Measurements from ENCODE around the gene FAM236C. TPM values are rescaled to one million over a fixed set of nuclear protein-coding genes. Genes with fewer than 3 reads are reported as not detected.
"Not testable (repeated sequence)": the region's sequence is repeated elsewhere in the genome, so short reads cannot be mapped to it uniquely, and the experiment has no call there.

FAM236C gene
- total RNA-seq (2021; fragmentation: NEBNext Ultra II Directional; extraction: Animal tissue kit (Norgen Biotek cat#: 25700)): not detected
- long read RNA-seq: 0 reads

DNA sequence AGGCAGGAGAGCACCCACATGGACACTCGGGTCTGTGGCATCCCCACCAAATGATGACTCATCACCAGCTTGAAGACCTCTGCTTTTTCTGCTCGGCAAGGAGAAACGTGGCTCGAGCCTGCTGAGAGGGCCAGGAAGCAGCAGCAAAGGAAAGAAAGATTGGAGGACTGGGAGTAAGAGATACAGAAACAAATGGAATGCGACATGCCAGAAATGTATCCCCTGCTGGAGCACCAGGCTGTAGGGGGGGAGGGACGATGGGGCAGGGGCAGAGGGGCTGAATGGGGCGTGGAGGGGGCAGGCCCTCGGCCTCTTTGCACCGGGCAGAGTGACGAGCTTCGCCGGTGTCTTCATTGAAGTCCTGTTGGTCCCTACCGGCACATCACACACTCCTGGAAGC is at the start of gene FAM236C:
Gene FAM236C, plus strand, starts transcription at position 301 of the 400 bp plus-strand sequence. CDS start 100 bp downstream, outside the sequence.
- not testable (repeated sequence) for DNase-seq; H3K4me3 Mint-ChIP-seq; H3K27me3 Mint-ChIP-seq (ENCODE audit: insufficient read depth); H3K9me3 Mint-ChIP-seq; H3K27ac Mint-ChIP-seq; H3K36me3 Mint-ChIP-seq (ENCODE audit: low read depth); H3K4me1 Mint-ChIP-seq (ENCODE audit: low read depth)

DNA sequence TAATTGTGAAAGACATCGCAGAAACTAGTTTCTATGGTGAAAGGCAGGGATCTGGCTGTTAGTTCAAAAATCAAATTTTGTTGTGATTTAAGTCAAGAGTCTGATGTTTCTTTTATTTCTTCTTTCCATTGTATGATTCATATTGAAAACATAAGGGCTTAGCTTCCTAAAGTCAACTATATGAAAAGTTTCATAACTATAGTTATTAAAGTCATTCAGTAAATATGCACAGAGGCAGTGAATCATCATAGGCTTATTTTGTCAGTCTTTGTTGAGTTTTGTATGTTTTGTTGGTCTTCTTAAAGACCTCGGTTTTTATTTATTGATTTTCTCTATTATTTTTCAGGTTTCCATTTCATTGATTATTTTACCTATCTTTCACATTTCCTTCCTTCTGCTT is 29.5 kb upstream of the FAM236C start:
- H3K27ac Mint-ChIP-seq; H3K9me3 Mint-ChIP-seq; H3K4me1 Mint-ChIP-seq (ENCODE audit: low read depth); H3K27me3 Mint-ChIP-seq (ENCODE audit: insufficient read depth); H3K4me3 Mint-ChIP-seq; H3K36me3 Mint-ChIP-seq (ENCODE audit: low read depth); DNase-seq: not testable (repeated sequence)

DNA sequence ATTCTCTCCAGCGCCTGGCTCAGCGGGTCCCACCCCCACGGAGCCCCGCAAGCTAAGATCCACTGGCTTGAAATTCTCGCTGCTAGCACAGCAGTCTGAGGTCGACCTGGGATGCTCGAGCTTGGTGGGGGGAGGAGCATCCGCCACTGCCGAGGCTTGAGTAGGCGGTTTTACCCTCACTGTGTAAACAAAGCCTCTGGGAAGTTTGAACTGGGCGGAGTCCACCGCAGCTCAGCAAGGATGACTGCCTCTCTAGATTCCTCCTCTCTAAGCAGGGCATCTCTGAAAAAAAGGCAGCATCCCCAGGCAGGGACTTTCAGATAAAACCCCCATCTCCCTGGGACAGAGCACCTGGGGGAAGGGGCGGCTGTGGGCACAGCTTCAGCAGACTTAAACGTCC is 22.7 kb upstream of the FAM236C start:
- not testable (repeated sequence) for H3K36me3 Mint-ChIP-seq (ENCODE audit: low read depth); DNase-seq; H3K9me3 Mint-ChIP-seq; H3K27me3 Mint-ChIP-seq (ENCODE audit: insufficient read depth); H3K4me1 Mint-ChIP-seq (ENCODE audit: low read depth); H3K27ac Mint-ChIP-seq; H3K4me3 Mint-ChIP-seq

DNA sequence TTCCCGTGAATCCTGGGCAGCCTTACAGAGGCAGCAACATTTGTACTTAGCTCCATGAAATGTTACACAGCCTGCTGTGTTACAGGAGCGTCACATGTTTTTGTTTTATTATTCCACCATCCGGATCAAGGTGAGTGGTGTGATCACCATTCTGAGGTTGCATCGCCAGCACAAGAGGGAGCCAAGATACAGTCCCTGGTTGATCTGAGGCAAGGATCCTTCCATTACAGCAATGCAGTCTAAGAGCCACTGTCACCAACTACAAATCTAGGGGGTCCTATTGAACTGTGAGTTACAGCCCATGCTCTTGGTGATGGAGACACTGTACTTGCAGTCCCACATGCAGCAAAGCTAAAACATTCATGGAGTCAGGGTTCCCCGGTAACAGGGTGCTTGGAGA is 3.7 kb downstream of the FAM236C start:
- H3K4me1 Mint-ChIP-seq (ENCODE audit: low read depth); H3K36me3 Mint-ChIP-seq (ENCODE audit: low read depth); H3K27ac Mint-ChIP-seq; DNase-seq; H3K4me3 Mint-ChIP-seq; H3K27me3 Mint-ChIP-seq (ENCODE audit: insufficient read depth); H3K9me3 Mint-ChIP-seq: not testable (repeated sequence)

DNA sequence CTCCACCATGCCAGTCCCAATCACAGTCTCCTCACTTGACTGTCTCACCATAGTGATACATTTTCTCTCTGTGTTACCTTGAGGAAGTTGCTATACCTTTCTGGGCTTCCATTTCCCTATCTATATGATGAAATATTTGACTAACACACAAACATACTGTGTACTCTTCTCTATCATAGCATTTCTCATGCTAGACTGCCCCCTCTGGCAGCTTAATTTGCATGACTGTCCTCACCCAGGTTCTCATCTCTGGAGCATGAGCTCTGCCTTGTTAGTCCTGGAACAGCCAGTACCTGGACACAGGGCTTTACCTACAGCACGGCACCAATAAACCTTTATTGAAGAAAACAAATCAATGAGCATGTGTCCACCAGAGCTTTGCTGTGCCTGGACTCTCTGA is 19.9 kb downstream of the FAM236C start:
- not testable (repeated sequence) for DNase-seq; H3K27ac Mint-ChIP-seq; H3K9me3 Mint-ChIP-seq; H3K27me3 Mint-ChIP-seq (ENCODE audit: insufficient read depth); H3K36me3 Mint-ChIP-seq (ENCODE audit: low read depth); H3K4me3 Mint-ChIP-seq; H3K4me1 Mint-ChIP-seq (ENCODE audit: low read depth)

DNA sequence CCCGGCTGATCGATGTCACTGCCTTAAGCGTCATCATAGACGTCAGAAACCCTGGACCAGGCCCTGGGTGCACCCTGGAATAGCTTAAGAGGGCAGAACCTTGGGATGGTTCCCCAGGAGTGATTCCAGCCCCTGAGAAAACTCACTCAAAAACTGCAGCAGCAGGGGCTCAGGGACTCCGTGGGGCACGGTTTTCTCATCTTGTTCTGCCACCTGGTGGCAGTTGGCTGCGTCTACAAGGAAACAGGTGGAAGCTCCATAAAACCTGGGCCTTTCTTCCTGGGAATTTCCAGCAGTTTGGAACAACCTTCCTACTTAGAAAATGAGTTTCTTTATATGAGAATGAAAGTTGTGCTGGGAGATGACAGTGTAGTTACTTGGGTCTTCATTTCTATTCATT is 24.0 kb downstream of the FAM236C start:
- H3K27ac Mint-ChIP-seq; H3K4me3 Mint-ChIP-seq; DNase-seq; H3K36me3 Mint-ChIP-seq (ENCODE audit: low read depth); H3K9me3 Mint-ChIP-seq; H3K27me3 Mint-ChIP-seq (ENCODE audit: insufficient read depth); H3K4me1 Mint-ChIP-seq (ENCODE audit: low read depth): not testable (repeated sequence)

DNA sequence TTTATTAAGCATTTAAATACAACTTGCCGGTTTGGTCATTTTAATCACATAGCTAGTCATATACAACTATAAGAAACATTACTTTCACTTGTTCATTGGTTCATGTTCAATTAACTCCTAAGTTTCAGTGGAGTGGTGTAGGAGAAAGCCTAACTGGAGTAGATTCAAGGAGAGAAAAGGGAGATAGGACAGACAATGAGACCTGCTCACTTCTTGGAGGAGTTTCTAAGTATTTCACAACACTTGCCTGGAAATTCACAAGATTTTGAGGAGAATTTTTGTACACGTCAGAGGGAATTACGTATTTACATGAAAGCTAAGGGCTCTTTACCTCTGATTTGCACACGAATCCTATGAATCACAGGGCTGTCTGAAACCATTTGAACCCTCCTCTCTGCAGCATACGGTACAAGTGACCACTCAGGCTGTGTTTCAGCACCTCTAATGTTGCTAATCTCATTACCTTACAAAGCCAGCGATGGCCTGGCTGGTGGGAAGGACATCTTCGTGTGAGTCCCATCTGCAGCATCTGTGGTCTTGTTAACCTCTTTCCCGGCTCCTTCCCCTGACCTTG is 24.6 kb downstream of the FAM236C start:
- not testable (repeated sequence) for H3K36me3 Mint-ChIP-seq (ENCODE audit: low read depth); H3K27ac Mint-ChIP-seq

DNA sequence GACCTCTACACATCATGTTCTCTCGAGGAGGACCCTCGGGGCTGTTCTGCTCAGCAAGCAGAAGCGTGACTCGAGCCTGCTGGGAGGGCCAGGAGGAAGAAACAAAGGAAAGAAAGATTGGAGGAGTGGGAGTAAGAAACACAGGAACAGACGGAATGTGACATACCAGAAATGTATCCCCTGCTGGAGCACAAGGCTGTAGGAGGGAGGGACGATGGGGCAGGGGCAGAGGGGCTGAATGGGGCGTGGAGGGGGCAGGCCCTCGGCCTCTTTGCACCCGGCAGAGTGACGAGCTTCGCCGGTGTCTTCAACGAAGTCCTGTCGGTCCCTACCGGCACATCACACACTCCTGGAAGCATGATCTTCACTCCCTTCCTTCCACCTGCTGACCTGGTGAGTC is 25.5 kb downstream of the FAM236C start, which contains the start of gene FAM236A:
Gene FAM236A, plus strand, starts transcription at position 301 of the 400 bp plus-strand sequence. Its CDS starts 57 bp downstream, at position 358.
- not testable (repeated sequence) for H3K36me3 Mint-ChIP-seq (ENCODE audit: low read depth); H3K27ac Mint-ChIP-seq; H3K9me3 Mint-ChIP-seq; H3K4me3 Mint-ChIP-seq; H3K27me3 Mint-ChIP-seq (ENCODE audit: insufficient read depth); H3K4me1 Mint-ChIP-seq (ENCODE audit: low read depth); DNase-seq

More for the DNA sequence above, 24.6 kb downstream of the FAM236C start:
- H3K4me3 Mint-ChIP-seq; H3K9me3 Mint-ChIP-seq; H3K27me3 Mint-ChIP-seq (ENCODE audit: insufficient read depth); H3K4me1 Mint-ChIP-seq (ENCODE audit: low read depth); DNase-seq: not testable (repeated sequence)

DNA sequence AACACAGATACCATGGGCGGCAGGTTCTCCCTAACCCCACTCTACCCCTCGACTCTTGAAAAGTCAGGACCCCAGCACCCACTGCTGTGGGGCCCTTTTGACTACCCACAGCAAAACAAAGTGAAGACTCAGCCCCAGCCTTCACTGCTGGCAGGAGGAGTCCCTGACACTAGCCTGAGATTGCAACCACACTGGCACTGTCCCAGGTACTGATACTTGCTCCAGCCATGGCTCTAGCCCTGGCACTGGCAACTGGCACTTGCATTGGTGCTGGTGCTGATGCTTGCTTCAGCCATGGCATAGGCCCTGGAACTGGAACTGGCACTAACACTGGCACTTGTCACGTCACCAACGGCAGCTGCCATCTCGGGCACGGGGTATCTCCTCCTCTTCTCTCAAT is 29.9 kb downstream of the FAM236C start:
- H3K4me1 Mint-ChIP-seq (ENCODE audit: low read depth); H3K36me3 Mint-ChIP-seq (ENCODE audit: low read depth); H3K27me3 Mint-ChIP-seq (ENCODE audit: insufficient read depth); H3K27ac Mint-ChIP-seq; H3K9me3 Mint-ChIP-seq; DNase-seq; H3K4me3 Mint-ChIP-seq: not testable (repeated sequence)

DNA sequence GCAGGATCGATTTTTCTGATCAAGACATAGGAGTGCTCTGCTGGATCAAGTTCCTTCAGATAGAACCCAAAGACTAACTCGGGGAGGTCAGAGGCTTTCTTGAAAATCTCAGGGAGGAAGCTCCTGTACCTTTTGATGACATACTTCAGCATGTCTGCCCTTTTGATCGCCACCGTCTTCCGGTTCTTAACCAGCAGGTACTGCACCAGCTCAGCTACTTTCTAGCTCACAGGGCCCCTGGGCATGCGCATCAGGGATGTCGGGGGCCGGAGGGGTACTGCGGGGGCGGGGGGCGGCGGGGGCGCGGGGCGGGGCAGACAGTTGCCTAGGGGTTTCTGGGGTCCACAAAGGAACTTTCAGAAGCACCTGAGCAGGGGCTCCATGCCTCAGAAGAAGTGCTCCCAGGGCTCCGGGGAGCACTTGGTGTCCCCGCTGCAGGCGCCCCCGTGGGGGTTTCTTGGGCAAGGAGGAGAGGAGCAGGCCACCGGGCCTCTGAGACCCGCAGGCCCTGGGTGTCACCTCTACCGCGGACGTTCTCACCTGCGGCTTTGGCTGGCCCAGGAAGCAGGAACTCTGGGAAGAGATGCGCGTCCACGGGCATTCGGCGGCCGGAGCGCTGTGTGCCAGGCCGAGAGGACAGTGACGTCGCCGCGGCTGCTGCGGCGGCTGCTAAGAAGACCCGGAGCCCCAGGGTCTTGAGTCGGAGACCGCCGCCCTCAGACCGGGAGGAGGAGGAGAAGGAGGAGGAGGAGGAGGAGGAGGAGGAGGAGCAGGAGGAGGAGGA is 30.8 kb downstream of the FAM236C start:
- not testable (repeated sequence) for H3K4me3 Mint-ChIP-seq; H3K27me3 Mint-ChIP-seq (ENCODE audit: insufficient read depth); DNase-seq; H3K9me3 Mint-ChIP-seq; H3K36me3 Mint-ChIP-seq (ENCODE audit: low read depth); H3K27ac Mint-ChIP-seq; H3K4me1 Mint-ChIP-seq (ENCODE audit: low read depth)

DNA sequence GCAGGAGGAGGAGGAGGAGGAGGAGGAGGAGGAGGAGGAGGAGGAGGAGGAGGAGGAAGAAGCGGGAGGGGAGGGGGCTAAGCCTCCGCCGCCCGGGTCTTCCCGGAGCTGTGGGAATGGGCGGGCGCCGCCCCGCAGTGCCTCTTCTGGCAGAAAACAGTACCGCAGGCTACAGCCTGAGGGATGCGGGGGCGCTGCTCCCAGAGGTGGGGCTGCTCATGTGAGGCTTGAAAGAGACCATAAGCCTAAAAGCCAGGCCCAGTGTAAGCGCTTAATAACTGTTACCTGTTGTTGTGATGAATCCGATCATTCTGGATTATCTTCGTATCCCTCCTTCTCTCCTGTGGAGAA is 31.4 kb downstream of the FAM236C start, which contains the start of gene DMRTC1:
Gene DMRTC1, minus strand, starts transcription at position 19 of the 351 bp plus-strand sequence. CDS start 68,143 bp downstream, outside the sequence.
- not testable (repeated sequence) for H3K4me1 Mint-ChIP-seq (ENCODE audit: low read depth); H3K4me3 Mint-ChIP-seq; DNase-seq; H3K27me3 Mint-ChIP-seq (ENCODE audit: insufficient read depth); H3K9me3 Mint-ChIP-seq; H3K27ac Mint-ChIP-seq; H3K36me3 Mint-ChIP-seq (ENCODE audit: low read depth)

DNA sequence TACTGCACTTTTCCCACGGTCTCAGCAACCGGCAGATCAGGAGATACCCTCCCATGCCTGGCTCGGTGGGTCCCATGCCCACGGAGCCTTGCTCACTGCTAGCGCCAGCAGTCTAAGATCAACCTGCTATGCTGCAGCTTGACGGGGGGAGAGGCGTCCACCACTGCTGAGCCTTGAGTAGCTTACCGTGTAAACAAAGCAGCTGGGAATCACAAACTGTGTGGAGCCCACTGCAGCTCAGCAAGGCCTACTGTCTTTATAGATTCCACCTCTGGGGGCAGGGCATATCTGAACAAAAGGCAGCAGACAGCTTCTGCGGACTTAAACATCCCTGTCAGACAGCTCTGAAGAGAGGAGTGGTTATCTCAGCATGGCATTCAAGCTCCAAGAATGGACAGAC is 47.6 kb downstream of the FAM236C start:
- not testable (repeated sequence) for H3K4me1 Mint-ChIP-seq (ENCODE audit: low read depth); H3K27me3 Mint-ChIP-seq (ENCODE audit: insufficient read depth); H3K36me3 Mint-ChIP-seq (ENCODE audit: low read depth); H3K27ac Mint-ChIP-seq; H3K4me3 Mint-ChIP-seq; DNase-seq; H3K9me3 Mint-ChIP-seq

Data from HFFc6 (cell line).